Neural crest cell (in vitro differentiated cells): Measurements from ENCODE around the gene MRTFB. TPM values are rescaled to one million over a fixed set of nuclear protein-coding genes. Genes with fewer than 3 reads are reported as not detected.

Experiments used
- DNase-seq: peaks from one replicate; pipeline ENCODE4 v3.0.0; 2021; ENCODE audit warnings: low read depth, mixed read lengths, low spot score
- H3K27ac Mint-ChIP-seq: one replicate; pipeline ENCODE4 v1.8.0; 2021; ENCODE audit warnings: mild to moderate bottlenecking, mixed read lengths; ENCODE audit not compliant: unreplicated experiment
- H3K27me3 Mint-ChIP-seq: 2 replicates; pipeline ENCODE4 v1.8.0; 2021; ENCODE audit warnings: low read depth, mild to moderate bottlenecking, mixed read lengths
- H3K36me3 Mint-ChIP-seq: 2 replicates; pipeline ENCODE4 v1.8.0; 2021; ENCODE audit warnings: low read depth, mild to moderate bottlenecking, mixed read lengths
- H3K4me1 Mint-ChIP-seq: 2 replicates; pipeline ENCODE4 v1.8.0; 2021; ENCODE audit warnings: mixed read lengths
- H3K4me3 Mint-ChIP-seq: one replicate; pipeline ENCODE4 v1.8.0; 2021; ENCODE audit warnings: mild to moderate bottlenecking, mixed read lengths
- H3K9me3 Mint-ChIP-seq: 2 replicates; pipeline ENCODE4 v1.8.0; 2021; ENCODE audit warnings: mixed read lengths
- CTCF ChIP-seq: fragments of 200-600 bp; sonication (generic); conservative IDR thresholded peaks from 2 replicates; pipeline ENCODE4 v1.5.0; 2021; ENCODE audit warnings: antibody characterized with exemption, mild to moderate bottlenecking
- total RNA-seq: library from RNA; stranded (reverse); gene quantifications from 2 replicates; pipeline ENCODE4 v1.2.1, GENCODE V29; 2021

Gene MRTFB
- total RNA-seq, 1 donor from 2014 or later, result 54.8 TPM

DNA sequence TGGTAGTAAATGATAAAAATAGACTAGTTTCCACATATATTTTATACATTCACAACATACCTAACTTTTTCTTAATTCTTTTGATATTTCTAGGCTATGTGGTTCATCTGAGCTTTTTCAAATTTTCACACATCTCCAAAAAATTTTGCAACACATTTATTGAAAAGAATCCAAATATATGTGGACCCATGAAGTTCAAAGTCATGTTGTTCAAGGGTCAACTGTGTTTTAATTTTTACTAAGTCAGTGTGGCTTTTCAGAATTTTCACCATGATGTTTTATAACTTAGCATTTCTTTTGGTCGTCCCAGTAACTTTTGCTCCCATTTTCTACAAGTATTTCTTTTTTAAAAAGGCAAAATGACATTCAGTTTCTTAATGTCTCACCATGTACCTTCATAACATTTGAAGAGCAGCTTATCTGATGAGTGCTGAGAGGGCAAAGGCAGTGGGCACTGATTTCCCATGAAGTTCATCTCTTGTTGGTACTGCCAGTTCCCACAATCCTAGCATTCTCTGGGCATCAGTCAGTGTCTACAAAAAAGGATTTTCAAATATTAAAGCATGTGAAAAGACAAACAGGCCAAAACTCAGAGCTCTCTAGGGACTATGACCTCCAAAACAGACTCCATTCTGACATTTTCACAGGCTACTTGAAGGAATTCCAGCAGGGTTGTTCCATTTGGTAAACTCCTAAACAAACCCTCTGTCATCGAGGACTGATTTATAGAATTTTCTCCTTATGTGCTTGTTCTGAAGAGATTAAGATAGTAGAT is 80.3 kb downstream of the MRTFB start:
- H3K27ac Mint-ChIP-seq, result peak overlapping the region; percentile 57
- peaks cover 5% of the 10 kb centered on the region for H3K36me3 Mint-ChIP-seq
- H3K4me3 Mint-ChIP-seq, result no peak overlapping the region
- H3K27me3 Mint-ChIP-seq, result no peaks in the 10 kb centered on the region
- no peak for DNase-seq
- no peak for TF ChIP-seq CTCF
- no peaks in the 10 kb centered on the region for H3K9me3 Mint-ChIP-seq
- peaks cover 3% of the 10 kb centered on the region for H3K4me1 Mint-ChIP-seq

GRCh38 chr16:14155572-14156190 is 84.6 kb downstream of the MRTFB start:
- no peak overlapping the region for H3K4me3 Mint-ChIP-seq
- H3K9me3 Mint-ChIP-seq, result no peaks in the 10 kb centered on the region
- no peak overlapping the region for H3K27ac Mint-ChIP-seq
- no peaks in the 10 kb centered on the region for H3K4me1 Mint-ChIP-seq
- no peak for DNase-seq
- no peaks in the 10 kb centered on the region for H3K27me3 Mint-ChIP-seq
- H3K36me3 Mint-ChIP-seq, result peaks cover 1% of the 10 kb centered on the region
- TF ChIP-seq CTCF, result no peak

- Mint-ChIP-seq H3K4me1 (peaks cover 10% of the 10 kb centered on the region), H3K9me3 (no peaks in the 10 kb centered on the region), H3K4me3 (no peak overlapping the region), H3K27ac (peak overlapping the region; percentile 36), H3K36me3 (peaks cover 3% of the 10 kb centered on the region), H3K27me3 (no peaks in the 10 kb centered on the region)
- no peak for TF ChIP-seq CTCF
- no peak for DNase-seq
Observed at GRCh38 chr16:14164916-14165662, 94.0 kb downstream of the MRTFB start.

GRCh38 chr16:14168146-14168545 is 97.0 kb downstream of the MRTFB start:
- Mint-ChIP-seq H3K27me3 (no peaks in the 10 kb centered on the region), H3K4me3 (no peak overlapping the region), H3K4me1 (peaks cover 10% of the 10 kb centered on the region), H3K36me3 (peaks cover 15% of the 10 kb centered on the region), H3K9me3 (peaks cover 6% of the 10 kb centered on the region), H3K27ac (no peak overlapping the region)
- no peak for DNase-seq
- TF ChIP-seq CTCF, result no peak

DNA sequence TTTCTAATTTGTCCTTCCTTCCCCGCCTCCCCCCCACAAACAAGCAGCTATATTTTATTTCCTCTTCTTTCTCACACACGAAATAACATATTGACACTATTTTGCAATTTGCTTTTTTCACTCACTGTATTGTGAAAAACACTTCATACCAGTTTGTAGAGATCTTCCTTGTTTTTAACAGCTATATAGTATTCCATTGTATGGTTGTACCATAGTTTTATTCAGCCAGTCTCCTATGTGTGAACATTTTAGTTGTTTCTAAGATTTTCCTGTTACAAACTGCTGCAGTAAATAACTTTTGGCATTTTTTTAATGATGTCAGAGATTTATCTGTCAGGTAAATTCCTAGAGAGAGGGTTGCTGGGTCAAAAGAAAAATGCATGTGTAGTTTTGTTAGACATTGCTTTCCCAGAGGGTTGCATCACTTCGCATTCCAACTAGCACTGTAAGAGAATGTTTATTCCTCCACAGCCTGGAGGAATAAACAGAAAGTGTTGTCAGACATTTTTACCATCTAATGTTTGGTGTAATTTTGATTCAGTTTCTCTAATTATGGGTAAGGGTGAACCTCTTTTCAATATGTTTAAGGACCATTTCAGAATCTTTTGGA is 101.2 kb downstream of the MRTFB start:
- peaks cover 6% of the 10 kb centered on the region for H3K9me3 Mint-ChIP-seq
- no peak for DNase-seq
- no peak overlapping the region for H3K4me3 Mint-ChIP-seq
- peaks cover 17% of the 10 kb centered on the region for H3K36me3 Mint-ChIP-seq
- H3K4me1 Mint-ChIP-seq, result no peaks in the 10 kb centered on the region
- H3K27me3 Mint-ChIP-seq, result no peaks in the 10 kb centered on the region
- no peak for TF ChIP-seq CTCF
- H3K27ac Mint-ChIP-seq, result no peak overlapping the region
